C4-2B (cell line): ENCODE measurements around the gene HES7.

Experiments
- ZFX ChIP-seq: fragments of 450-650 bp; IDR thresholded peaks from 2 replicates; pipeline ENCODE4 v1.6.1; 2017
- TF ChIP-seq, protein P1 (sequence below): fragments of 450-650 bp; conservative IDR thresholded peaks from 2 replicates; pipeline ENCODE4 v1.5.1; 2017; ENCODE audit warnings: mild to moderate bottlenecking

- TF ChIP-seq, protein P1, sequence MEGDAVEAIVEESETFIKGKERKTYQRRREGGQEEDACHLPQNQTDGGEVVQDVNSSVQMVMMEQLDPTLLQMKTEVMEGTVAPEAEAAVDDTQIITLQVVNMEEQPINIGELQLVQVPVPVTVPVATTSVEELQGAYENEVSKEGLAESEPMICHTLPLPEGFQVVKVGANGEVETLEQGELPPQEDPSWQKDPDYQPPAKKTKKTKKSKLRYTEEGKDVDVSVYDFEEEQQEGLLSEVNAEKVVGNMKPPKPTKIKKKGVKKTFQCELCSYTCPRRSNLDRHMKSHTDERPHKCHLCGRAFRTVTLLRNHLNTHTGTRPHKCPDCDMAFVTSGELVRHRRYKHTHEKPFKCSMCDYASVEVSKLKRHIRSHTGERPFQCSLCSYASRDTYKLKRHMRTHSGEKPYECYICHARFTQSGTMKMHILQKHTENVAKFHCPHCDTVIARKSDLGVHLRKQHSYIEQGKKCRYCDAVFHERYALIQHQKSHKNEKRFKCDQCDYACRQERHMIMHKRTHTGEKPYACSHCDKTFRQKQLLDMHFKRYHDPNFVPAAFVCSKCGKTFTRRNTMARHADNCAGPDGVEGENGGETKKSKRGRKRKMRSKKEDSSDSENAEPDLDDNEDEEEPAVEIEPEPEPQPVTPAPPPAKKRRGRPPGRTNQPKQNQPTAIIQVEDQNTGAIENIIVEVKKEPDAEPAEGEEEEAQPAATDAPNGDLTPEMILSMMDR = no peak
- TF ChIP-seq ZFX = no peak
These were observed 36.6 kb downstream of the HES7 start, which contains the start of gene ALOX12B for GRCh38 chr17:8087075-8087951.
